ENCODE measurements around the gene KIRREL1. TPM values are rescaled to one million over a fixed set of nuclear protein-coding genes. Genes with fewer than 3 reads are reported as not detected.

Gene KIRREL1
- total RNA-seq, 1 experiment from 2014 or later = 103 TPM

DNA sequence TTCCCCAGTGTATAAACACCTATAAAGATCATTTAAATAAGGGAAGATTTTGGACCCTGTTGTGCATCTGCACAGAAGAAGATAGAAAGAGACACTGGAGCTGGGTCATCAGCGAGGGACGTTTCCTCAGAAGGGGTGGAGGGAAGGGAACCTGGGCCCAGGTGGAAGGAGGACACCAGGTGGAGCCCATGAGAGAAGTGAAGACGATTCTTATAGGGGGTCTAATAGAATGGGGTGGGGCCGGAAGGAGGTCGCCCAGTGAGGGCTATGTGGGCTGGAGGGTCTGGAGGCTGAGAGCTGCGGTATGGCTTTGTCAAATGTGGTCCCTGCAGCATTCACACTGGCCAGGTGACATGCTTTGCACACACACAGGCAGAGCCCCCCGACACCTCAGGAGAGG lies 13.7 kb downstream of the KIRREL1 start:
- DNase-seq (ENCODE audit: low read depth) = no peak

DNA sequence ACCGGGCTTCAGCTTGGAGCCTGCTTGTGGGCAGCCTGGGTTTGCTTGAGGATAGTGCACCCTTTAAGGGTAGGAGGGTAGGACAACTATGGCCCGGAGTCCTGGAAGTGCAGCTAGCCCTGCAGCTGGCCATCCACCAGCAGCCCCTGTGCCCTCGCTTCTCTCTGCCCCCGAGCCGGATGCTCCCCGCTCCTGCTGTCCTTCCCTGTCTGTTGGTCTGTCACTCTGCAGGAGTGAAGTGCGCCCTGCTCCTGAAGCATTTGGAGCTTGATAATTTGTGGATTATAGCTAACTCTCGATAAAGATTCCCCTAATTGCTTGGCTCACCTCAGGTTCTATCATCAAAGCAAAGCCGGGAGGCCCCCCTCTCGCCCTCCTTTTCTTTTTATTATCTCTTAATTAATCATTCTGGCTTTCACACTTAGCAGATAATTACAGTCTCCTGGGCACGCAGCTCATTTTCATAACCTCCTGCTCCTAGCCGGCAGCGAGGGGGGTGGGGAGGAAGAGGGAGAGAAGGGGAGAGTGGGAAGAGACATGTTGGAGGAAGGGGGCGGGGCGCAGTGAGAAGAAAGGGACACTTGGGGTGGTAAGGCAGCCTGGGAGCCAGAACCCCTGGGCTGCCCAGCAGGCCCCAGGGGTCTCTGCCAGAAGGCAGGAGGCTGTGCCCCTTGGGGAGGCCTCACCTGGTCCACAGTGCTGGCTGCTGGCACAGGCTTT lies 14.4 kb downstream of the KIRREL1 start:
- DNase-seq (ENCODE audit: low read depth) = no peak

DNA sequence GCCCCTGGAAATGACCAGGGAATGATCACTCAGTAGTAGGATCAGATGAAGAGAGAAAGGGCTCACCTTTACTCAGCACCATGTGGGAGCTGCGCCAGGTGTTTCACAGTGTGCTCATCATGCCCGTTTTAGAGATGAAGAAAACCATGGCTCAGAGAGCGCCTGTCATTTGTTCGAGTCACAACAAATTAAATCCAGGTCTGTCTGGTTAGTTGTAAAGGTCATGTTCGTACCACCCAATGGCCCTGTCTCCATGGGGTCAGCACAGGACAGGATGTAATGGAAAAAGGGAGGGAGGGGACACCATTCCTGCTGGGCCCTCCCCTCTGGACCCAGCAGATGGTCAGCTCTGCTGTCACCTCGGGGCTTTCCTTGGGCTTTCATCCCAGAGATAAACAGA lies 15.2 kb downstream of the KIRREL1 start:
- DNase-seq (ENCODE audit: low read depth) = peak; percentile 52

DNA sequence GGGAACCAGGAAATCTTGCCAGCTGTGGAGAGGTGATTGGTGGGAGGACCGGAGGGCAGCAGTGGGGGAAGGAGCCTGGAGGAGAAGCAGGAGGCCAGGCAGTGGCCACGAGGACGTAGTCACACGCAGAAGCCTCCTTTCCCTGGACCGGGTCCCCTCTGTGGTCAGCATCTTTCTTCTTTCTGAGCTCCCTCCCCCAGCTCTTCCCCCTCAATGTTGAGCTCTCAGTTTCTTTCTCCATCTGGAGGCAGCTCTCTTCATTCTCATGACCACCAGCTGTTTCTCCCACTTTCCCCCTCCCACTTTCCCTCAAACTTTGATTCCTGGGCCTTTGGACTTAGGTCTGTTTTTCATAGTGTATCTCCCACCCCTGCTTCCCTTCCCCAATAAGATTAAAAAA lies 18.3 kb downstream of the KIRREL1 start:
- DNase-seq (ENCODE audit: low read depth) = peak; percentile 38

DNA sequence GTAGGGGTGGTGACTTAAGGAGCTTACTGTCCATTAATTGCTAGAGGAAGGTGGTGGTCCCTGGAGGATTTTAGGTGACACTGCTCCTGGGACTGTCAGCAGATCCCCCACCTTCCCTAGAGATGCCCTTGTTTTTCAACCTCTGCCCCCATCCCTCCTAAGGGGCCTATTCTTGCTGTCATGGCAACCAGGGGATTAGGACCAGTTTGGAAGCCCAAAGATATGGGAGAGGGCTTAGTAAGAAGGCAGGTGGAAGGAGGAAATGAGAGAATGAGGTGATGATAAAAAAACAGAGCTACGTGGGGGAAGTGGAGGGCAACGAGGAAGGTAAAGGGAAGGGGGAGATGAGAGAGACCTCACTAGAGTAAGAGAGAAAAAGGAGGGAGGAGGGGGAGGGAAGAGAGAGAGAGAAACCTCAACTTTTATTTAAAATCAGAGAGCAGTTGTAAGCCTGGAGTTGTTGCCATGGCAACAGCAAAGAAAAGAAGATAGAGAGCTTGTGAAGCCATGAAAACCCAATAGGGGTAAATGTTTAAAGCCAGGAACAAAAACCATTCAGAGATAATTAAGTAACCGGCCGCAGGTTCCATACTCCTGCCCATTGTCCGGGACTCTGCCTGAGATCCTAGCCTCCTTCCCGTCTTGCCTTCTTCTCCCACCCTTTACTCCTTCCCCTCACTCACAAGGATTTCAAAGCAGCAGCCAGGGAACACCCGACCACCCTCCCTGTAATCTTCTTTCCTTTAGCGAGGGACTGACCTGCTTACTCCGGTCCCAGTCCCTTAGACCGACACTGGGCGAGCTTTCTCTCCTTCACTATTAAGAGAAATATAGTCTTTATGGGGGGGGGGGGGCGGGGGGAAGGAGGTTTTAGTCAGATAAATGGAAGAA lies 20.6 kb downstream of the KIRREL1 start:
- peak; percentile 61 for DNase-seq (ENCODE audit: low read depth)

DNA sequence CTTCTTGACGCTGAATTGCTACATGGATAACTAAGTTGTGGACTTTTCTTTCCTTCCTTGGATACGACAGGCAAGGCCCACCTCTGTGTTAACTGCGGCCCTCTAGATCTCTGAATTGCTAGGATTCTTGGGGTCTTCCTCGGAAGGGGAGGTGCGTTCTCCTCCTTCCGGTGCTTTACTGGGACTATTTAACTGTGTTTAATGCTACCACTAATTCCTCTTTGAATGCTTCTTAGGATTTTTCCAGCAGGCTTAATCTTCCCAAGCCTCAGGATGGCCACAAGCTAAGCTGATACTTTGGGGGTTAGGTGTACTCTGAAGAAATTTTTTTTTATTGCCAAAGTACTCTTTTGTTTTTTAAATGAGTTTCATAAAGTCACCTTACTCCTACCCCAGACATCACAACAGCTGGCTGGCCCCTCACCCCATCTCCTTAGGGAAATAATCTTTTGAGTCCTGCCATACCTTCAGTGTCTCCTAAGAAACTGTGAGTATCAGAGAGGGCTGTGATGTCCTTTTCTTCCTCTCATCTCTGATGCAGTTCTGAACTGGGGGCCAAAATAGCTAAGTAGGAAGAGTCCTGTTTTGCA lies 21.4 kb downstream of the KIRREL1 start:
- DNase-seq (ENCODE audit: low read depth) = no peak

DNA sequence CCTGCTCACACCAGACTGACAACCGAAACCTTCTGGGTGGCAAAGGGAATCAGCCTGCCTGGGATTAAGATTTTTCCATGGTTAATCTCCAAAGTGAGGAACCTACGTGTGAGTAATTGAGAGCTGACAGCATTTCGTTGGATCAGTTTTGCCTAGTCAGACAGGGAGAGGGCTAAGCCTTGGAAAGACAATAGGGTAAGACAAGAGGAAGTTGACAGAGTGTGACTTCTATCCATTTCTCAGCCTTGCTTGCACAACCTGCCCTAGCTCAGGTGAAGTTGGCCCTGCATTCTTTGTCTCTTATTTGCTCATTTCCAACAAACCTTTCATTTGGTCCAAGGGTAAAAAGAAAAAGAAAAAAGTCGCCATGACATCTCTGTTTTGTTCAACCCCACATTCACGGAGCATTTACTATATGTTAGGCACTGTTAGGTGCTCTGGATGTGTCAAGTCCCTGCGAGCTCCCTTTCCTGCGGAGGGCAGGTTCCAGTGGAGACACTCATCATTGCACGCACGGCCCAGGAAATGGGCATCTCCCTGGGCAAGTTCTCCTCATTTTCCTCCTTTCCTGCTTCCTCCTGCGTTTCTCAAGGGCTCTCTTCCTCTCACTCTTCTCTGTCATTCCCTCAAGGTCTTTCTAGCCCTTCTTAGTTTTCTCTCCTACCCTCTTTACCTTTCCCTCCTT lies 23.3 kb downstream of the KIRREL1 start:
- DNase-seq (ENCODE audit: low read depth) = no peak

DNA sequence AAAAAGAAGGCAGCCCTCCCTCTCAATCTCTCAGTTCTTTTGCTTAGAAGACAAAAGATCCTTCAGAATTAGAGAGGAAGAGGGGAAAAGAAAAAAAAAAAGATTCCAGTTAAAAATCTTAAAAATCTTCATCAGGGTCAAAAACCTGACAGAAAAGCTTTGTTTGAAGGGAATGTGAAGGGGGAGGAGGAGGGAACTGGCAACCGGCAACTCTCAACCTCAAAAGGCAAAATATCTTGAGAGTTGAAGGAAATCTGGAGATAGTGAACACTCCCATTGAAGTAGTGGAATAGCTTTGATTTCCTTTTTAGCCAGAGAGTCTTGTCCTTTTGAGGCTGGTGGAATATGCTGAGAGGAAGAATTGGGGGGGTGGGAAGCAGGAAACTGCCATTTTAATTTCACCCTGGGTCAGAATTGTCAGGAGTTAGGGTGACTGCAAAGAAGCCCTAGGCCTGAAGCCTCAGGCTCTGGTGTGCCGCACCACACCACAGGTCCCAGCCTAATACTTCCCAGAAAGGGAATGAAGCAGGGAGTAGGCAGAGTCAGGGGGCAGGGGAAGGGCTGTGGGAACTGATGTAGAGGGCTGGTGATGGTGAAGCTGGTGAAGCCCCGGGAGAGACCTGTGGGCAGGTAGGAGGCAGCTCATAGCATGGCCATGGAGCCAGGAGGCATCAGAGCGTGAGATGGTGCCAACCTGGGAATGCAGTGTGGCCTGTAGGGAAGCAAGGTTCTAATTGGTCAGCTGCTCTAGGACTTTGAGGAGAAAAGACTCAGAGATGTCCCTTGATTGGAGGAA lies 24.6 kb downstream of the KIRREL1 start:
- peak; percentile 42 for DNase-seq (ENCODE audit: low read depth)

DNA sequence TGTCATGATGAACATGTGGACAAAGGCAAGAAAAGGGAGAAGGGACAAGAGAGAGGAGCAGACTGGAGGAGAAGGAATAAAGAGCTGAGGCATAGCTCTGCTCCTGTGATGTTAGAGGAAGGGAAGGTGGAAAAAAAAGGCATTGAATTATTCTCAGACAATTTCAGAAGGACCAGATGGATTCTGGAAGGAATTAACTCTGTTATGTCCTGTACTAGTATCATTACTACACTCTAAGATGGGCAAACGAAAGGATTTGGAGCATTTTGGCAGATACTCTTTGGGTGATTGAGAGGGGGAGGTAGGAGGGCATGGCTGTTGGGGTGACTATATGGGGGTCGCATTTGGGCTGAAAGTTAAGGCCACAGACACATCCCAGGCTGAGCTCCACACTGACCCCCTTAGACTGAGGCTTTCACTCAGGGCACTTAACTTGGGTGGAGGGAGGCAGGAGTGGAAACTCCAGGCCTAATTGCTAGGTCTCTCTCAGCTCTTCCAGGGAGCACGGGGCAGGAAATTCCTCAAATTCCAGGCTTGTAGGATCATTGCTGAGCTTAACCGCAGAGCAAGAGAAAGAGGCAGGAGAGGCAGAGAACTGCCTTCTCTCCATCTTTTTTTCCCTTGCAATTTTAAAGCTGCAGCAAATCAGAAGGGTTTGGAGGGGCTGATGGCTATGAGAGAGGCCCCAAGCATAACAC lies 25.9 kb downstream of the KIRREL1 start:
- peak; percentile 97 for DNase-seq (ENCODE audit: low read depth)

DNA sequence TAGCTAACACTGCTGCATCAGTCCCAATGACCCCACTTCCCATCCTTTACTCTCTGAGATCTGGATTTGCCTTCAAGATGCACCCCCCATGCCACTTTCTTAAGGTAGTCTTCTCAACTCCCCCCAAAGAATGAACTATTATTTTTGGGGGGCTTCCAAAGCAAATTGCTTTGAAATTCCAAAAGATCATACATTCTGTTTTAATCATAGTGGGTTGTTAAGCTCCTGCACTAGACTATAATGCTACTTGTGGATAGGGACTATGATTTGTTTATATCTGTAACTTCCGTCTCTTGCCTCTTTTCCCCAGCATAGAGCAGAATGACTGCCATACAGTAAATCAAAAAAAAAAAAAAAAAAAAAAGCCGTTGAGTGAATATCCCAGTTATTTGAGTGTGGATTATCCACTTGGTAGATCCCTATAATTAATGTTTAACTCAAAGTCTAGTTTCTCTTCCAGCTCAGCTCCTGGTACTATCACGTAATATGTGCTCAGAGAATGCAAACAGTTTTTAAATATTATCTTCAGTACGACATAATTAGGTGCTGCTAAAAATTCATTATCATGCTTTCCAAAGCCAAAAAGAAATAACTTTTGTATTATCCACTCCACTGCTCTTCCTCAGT lies 26.9 kb downstream of the KIRREL1 start:
- no peak for DNase-seq (ENCODE audit: low read depth)

DNA sequence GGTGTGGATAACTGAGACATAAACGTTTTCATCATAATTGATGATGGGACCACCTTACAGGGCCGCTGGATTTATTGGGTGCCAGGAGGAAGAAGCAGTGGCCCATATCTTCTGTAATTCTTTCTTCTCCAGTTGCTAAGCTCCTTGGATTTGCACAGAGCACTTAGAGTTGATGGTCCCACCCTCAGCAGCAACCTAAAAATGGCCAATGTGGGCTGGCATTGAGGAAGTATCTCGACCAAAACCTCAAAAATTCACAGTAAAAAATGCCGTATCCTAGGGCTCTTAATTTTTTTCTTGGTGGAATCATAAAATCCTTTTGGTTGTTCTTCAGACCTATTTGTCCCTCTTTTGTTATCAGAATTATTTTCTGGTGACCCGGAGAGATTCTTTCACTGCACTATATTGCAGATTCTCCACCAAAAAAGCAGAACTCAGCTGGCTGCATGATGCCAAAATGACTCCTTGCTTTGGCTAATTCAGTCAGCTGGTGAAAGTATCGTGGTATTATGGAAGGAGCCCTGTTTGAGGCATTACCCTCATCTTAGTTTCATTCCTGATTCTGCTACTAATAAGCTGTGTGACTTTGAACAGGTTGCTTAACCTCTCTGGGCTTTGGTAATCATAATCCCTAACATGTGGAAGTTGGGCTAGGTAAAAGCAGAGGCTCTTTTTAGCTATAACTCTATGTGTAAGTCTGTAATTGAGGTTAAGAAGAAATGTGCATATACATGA lies 27.6 kb downstream of the KIRREL1 start:
- peak; percentile 65 for DNase-seq (ENCODE audit: low read depth)

DNA sequence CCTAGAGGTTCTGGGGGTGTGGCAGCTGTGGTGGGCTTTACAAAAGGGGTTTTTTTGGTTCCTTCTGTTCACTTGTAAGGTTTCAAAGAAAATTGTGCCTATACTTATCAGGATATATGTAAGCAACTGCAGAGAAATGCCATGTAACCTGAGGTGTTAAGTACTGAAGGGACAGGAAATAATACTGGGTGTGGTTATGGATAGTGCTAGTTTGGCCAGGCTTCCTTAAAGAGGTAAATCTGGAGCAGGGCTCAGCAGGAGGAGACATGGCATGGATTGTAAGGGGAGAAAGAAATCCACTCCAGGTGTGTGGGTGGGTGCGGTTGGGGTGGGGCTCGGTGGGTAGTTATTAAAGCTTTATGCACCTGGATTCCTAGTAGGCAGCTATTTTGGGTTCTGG lies 28.3 kb downstream of the KIRREL1 start:
- no peak for DNase-seq (ENCODE audit: low read depth)

DNA sequence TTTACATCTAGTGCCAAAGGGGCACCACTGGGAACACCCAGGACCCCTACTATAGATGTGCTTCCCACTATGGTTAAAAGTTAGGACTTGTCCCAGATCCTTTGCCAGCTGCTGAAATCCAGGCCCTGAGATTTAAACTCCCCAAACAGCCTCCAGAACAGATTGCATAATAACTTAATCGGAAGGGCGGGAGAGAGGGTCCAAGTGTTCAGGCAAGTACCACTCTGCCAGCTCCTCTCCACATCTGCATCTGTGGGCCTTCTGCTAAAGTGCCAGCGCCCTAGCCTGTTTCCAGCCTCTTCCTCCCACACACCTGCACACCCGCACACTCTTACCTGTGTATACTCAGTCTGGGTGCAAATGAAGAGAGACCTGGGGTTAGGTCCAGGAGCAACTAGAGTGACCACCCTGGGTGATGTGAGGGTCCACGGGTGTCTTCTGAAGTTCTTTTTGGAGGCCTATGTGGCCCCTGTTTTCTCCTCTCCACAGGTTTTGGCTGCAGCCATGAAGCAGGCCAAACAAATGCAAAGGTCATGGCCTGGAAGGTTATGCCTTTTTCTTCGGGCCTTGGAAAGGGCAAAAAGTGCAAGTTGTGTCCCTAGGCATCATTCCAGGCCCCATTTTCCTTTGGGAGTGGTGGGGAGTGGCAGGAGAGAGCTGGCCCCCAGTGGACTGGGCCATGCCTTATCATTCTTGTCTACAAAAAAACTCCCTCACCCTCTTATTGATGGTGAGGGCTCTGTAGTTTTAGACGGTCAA lies 29.3 kb downstream of the KIRREL1 start:
- no peak for DNase-seq (ENCODE audit: low read depth)

DNA sequence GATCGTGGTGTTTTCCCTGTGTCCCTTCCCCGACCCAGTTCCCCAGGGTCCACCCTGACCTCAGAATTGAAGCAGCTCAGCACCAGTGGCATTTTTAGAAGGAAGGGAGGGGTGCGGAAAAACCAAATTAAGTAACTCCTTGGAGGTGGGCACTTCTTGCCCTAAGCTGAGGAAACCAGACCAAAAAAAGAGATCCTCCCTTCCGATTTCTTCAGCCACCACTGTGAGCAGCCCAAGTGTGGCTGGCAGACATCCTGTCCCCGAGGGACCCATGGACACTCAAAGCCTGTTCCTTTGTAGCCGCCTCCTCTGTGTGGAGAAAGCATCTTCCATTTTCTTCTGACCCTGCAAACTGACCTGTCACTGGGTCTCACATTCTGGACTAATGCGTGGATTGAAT lies 31.3 kb downstream of the KIRREL1 start:
- no peak for DNase-seq (ENCODE audit: low read depth)

DNA sequence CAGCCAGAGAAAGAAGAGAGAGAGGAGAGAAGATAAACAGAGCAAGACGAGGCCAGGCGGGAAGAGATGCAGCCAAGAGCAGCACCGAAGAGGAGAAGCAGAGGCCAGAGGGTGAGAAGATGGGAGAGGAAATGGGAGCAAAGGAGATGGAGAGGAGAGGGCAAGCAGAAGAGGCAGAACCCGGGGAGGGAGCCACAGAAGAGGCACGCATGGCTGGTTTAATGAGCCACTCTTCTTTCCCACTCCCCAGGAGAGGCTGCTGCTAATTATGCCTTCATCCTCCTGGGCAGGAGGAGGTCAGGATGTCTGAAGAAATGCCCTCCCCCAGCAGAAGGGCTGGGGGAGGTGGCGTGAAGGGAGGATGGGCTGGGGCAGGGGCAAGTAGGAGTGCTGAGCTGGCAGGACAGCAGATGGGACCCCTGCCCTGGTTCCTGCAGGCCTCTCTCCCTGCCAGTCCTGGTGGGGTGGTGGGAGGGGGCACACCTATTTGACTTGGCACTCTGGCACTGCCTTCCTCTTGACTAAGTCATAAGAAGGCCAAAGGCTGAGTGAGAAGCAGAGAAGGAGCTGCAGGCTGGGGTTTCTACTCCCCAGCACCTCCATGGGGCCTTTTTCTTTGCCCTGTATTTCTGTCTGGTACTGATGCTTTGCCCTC lies 32.3 kb downstream of the KIRREL1 start:
- peak; percentile 44 for DNase-seq (ENCODE audit: low read depth)

DNA sequence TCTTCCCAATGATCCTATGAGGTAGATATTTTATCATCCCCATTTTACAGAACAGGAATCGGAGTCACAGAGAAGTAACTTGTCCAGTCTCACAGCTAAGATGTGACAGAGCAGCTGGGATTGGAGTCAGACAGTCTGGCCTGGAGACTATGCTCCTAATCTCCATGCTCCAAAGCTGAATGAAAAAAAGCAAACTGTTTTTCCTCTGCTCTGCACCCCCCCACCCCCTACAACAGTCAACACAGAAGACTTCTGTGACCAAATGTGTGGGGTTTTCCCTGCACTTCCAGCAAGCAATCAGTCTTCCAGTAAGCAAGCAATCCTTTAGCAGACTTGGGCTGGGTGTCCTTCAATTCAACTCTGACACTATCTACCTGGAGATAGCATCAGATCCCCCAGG lies 33.2 kb downstream of the KIRREL1 start:
- no peak for DNase-seq (ENCODE audit: low read depth)

DNA sequence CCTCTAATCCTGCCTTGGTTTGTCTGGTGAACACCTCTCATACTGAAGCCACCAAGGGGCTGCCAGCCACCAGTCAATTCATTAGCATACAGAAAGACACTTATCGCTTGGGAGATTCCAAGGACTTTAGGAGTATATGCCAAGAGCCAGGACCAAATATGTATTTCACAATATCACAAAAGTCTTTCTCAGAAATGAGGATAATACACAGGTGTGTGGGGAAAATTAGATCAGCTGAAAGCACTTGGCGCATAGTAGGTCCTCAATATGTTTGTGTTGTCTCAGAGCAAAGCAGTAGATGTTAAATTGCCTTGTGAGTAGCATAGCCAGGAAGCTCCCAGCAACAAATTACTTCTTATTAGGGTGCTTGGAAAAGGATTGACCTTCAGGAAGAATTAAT lies 34.1 kb downstream of the KIRREL1 start:
- DNase-seq (ENCODE audit: low read depth) = no peak

DNA sequence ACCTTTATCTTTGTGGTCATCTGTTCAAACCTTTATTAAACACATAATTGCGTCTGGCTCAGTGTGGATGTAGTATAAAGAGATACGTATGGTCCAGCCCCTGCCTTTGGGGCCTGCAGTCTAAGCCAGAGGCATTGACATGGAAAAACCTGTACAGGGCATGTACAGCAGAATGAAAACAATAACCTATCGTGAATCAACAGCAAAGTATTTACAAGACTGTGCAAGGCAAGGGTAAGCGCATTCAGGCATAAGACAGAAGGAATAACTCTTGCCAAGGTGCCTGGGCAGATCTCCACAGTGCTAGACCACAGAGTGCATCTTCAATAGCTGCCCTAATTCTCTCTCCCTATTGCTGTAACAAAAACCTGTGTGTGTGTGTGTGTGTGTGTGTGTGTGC lies 35.5 kb downstream of the KIRREL1 start:
- peak; percentile 93 for DNase-seq (ENCODE audit: low read depth)

All from M059J (cell line).